ENCODE data around the gene JAG1.

DNA sequence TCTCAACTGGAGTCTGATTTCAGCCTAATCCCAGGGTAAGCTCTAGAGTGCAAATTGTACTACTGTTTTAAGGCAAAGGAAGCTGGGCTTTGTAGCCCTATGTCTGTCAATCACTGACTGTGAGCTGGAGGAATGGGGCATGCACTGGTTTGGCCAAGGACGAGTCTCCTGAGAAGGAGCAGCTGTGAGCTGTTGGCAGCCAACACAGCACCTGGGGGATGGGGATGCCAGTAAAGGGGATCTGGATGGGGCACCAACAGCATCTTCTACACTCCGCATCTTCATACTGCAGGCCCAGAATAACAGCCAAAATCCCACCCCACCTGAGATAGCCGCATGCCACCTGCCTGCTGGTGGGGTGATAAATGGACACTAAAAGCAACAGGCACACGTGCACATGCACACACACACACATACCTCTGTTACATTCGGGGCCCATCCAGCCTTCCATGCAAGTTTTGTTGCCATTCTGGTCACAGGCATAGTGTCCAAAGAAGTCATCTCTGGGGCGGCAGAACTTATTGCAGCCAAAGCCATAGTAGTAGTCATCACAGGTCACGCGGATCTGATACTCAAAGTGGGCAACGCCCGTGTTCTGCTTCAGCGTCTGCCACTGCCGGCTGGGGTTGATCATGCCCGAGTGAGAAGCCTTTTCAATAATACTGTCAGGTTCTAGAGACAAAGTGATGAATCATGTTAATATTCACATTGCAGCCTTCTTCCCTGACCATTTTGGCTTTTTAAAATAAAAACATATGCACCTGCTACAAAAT lies 15.6 kb downstream of the JAG1 start:
- TF ChIP-seq ATF2 (CRISPR knock-in tag; IDR thresholded peaks at IDR 0.05; ENCODE audit: borderline replicate concordance, low read depth) (no peak), SP1 (CRISPR knock-in tag; conservative IDR thresholded peaks at IDR 0.05) (no peak), SMAD4 (CRISPR knock-in tag; IDR thresholded peaks at IDR 0.05) (no peak)
